ENCODE measurements around the gene PTPRC. TPM values are rescaled to one million over a fixed set of nuclear protein-coding genes. Genes with fewer than 3 reads are reported as not detected.

The PTPRC gene
- total RNA-seq, 1 donor from 2014 or later, result 214 TPM

DNA sequence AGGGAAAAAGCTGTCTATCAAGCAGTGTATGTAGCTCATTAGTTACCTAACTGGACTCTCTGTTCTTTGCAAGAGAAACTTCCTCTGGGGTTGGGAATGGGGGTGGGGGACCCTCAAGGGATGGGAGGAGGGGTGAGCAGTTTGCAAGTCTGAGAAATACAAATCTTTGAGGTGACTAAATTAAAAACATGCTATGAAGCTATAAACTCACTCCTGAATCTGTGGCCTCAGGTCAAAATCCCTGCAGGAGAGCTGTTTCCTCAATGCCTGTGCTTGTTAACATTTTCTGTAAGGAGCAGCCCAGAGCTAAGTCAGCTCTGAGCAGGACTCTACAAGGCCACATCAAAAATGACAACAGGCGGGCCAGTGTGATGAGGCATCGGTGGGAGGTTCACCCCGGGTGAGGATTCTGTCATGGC lies 32.8 kb upstream of the PTPRC start:
- Histone ChIP-seq H3K36me3 (no peaks in the 10 kb centered on the region), H3K9me3 (no peaks in the 10 kb centered on the region), H3K4me1 (no peaks in the 10 kb centered on the region), H3K27ac (no peak overlapping the region), H3K4me3 (no peak overlapping the region), H3K27me3 (ENCODE audit: low read depth) (no peaks in the 10 kb centered on the region)
- ATAC-seq (no peak), DNase-seq (no peak)
- TF ChIP-seq CTCF (IDR thresholded peaks at IDR 0.05), result no peak
- intact Hi-C loops (cut with DNase I), result no loop called here

GRCh38 chr1:198607714-198608113 lies 31.1 kb upstream of the PTPRC start:
- no peak for TF ChIP-seq CTCF (IDR thresholded peaks at IDR 0.05)
- Histone ChIP-seq H3K4me1 (no peaks in the 10 kb centered on the region), H3K4me3 (no peak overlapping the region), H3K36me3 (no peaks in the 10 kb centered on the region), H3K27me3 (ENCODE audit: low read depth) (no peaks in the 10 kb centered on the region), H3K9me3 (no peaks in the 10 kb centered on the region), H3K27ac (no peak overlapping the region)
- DNase-seq, result no peak
- intact Hi-C loops (cut with DNase I), result no loop called here
- no peak for ATAC-seq

GRCh38 chr1:198610362-198610761 lies 28.5 kb upstream of the PTPRC start:
- no peak for TF ChIP-seq CTCF (IDR thresholded peaks at IDR 0.05)
- Histone ChIP-seq H3K36me3 (no peaks in the 10 kb centered on the region), H3K9me3 (no peaks in the 10 kb centered on the region), H3K4me1 (peaks cover 4% of the 10 kb centered on the region), H3K27ac (no peak overlapping the region), H3K27me3 (ENCODE audit: low read depth) (no peaks in the 10 kb centered on the region), H3K4me3 (no peak overlapping the region)
- intact Hi-C loops (cut with DNase I), result no loop called here
- no peak for DNase-seq
- ATAC-seq, result no peak

DNA sequence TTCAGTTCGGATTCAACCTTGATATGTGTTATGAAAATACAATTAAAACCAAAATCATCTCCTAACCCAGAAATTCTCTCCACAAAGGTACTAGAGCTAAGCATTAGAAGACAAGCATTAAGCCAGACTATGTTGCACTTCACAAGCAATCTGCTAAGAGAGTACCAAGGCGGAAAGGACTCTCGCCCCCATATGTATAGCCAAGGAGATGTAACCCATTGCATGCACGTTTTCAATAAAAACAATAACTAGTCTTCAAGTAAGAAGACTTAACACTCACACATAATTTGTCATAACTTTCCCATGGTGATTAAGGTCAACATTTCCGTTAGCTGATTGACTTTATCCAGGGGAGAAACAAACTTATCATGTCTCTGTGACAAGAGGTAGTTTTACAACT lies 27.6 kb upstream of the PTPRC start:
- intact Hi-C loops (cut with DNase I), result no loop called here
- TF ChIP-seq CTCF (IDR thresholded peaks at IDR 0.05), result no peak
- H3K36me3 ChIP-seq, result no peaks in the 10 kb centered on the region
- H3K4me1 ChIP-seq, result peaks cover 4% of the 10 kb centered on the region
- H3K27me3 ChIP-seq (ENCODE audit: low read depth), result no peaks in the 10 kb centered on the region
- no peak for DNase-seq
- no peaks in the 10 kb centered on the region for H3K9me3 ChIP-seq
- no peak overlapping the region for H3K4me3 ChIP-seq
- no peak for ATAC-seq
- no peak overlapping the region for H3K27ac ChIP-seq

- ATAC-seq, result peak; percentile 58 to 59
- no peaks in the 10 kb centered on the region for H3K36me3 ChIP-seq
- H3K27ac ChIP-seq, result no peak overlapping the region
- TF ChIP-seq CTCF (IDR thresholded peaks at IDR 0.05), result no peak
- H3K27me3 ChIP-seq (ENCODE audit: low read depth), result no peaks in the 10 kb centered on the region
- intact Hi-C loops (cut with DNase I), result no loop called here
- H3K4me1 ChIP-seq, result peaks cover 4% of the 10 kb centered on the region
- no peak overlapping the region for H3K4me3 ChIP-seq
- H3K9me3 ChIP-seq, result no peaks in the 10 kb centered on the region
- no peak for DNase-seq
Observed at GRCh38 chr1:198612471-198613260, 26.2 kb upstream of the PTPRC start.

Measured in lower lobe of right lung (tissue), 2 donors.